DMS79 treated with DMSO at 0.1 percent for 48 hours (cell line): ENCODE data around the gene CLMN.
"Not testable (repeated sequence)": the region's sequence is repeated elsewhere in the genome, so short reads cannot be mapped to it uniquely, and the experiment has no call there.

Experiments
- DNase-seq: peaks from one replicate; lab custom pipeline; 2025; lab: John Stamatoyannopoulos, UW

The CLMN gene

DNA sequence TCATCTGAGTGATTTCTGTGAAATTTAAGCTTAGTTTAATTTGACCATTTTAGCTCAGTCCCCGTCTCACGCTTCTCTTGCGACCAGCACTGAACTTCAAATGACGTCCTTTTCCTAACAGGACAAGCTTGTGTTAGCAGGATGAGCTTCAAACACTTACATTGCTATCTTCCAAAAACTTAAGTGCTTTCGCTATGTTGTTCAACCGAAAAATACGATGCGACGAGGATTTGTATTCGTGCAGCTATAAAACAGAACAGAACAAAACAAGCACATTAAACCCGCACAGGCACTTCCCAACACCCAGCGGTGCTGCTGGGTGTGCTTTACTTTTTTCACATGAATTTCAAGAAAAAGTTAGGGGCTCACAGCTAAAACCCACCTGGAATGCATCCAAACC lies 98.2 kb downstream of the CLMN start:
- no peak for DNase-seq

DNA sequence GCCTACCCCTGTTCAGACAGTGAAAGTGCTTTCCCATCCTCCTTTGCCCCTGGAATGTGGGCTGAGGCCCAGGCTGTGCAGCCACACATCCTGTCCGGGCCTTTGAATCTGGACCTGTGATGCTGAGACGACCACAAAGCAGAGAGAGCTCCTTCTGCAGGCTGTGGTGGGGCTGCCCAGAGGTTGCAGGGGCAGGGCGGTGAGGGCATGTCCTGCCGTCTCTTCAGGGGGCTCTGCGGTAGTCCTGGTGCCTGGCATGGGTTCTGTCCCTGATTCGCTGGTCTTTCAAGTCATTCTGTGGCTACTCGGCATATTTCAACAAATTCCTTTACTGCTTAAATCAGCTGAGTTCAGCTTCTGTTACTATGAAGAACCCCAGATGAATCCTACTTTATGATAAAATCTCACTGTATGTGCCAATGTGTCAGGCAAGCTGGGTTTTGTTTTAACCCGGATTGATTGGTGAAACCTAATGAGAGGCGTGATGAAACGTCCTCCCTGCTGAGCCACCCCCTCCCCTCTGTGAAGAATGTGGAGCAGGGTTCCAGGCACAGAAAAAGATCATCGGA lies 99.0 kb downstream of the CLMN start:
- DNase-seq = no peak

DNA sequence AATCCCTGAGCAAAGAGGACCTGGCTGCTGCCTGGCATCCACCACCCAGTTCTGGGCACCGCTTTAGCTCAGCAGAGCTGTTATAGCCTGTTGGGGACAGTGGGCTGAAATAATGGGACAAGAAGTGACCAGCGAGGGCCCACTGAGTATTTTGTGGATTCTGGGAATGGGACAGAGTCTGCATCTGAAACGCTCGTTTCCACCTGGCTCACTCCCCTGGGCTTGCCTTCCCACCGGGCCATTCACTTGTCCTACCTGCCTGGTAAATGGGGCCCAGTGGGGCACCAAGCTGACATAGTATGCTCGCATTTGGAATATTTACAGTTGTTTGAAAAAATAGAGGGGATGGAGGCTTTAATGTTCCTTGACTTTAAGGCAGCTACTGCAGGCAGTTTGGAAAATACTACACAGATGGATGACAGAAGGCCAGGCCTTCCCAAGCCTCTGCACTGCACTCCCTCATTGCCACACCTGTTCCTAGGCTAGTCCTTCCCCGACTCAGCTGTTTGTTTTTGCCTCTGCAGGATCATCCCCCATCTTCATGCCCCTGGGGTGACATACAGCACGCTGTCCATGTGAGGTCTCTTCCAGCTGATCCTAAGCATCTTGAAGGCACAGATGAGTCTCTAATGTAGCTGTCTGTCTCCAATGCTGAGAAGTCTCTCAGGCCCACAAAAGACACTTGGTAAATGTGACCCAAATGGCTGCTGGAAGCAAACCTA lies 101.1 kb downstream of the CLMN start:
- DNase-seq = no peak

DNA sequence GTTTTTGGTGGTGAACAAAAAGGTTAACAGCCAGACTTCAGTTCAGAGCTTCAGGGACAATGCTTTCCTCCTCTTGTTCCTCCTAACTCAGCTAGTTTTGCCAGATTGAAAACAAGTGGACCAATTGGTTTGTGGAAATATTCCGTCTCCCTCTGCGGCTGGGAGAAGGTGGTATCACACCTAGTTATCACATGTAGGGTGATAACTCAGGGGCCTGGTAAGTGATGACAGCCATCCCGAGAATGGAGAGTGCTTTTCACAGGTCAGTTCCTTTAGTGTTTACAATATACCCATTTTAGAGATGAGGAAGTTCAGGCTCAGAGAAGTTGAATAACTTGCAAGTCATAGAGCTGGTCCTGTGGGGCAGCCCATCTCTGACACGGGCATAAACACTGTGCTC lies 101.7 kb downstream of the CLMN start:
- no peak for DNase-seq

DNA sequence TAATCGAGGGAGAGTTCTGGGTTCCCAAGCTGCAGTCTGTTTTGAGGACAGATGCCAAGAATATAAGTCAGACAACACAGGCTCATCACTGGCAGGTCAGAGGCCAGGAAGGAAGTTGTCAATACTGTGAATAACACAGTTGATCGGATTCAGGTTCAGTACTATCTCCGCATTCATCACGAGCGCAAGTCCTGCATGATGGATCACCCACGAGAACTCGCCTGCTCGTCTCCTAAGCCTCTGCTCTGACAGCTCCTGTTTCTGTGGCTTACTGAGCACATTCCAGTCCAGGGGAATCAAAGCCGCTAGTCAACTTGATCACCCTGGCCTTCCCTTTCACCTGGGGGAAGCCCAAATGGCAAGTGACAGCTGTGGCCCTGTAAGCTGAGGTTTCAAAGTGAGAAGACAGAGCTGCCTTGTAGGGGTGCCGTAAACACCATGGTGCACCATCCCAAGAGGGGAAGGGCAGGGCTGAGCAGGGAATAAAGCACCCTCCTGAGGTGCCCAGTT lies 102.3 kb downstream of the CLMN start:
- no peak for DNase-seq

DNA sequence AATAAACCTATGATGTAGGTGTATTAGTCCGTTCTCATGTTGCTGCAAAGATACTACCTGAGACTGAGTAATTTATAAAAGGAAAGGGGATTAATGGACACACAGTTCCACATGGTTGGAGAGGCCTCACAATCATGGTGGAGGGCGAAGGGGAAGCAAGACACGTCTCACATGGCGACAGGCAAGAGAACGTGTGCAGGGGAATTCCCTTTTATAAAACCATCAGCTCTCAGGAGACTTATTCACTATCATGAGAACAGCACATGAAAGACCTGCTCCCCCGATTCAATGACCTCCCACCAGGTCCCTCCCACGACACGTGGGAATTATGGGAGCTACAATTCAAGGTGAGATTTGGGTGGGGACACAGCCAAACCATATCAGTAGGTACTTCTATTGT lies 103.7 kb downstream of the CLMN start:
- no peak for DNase-seq

DNA sequence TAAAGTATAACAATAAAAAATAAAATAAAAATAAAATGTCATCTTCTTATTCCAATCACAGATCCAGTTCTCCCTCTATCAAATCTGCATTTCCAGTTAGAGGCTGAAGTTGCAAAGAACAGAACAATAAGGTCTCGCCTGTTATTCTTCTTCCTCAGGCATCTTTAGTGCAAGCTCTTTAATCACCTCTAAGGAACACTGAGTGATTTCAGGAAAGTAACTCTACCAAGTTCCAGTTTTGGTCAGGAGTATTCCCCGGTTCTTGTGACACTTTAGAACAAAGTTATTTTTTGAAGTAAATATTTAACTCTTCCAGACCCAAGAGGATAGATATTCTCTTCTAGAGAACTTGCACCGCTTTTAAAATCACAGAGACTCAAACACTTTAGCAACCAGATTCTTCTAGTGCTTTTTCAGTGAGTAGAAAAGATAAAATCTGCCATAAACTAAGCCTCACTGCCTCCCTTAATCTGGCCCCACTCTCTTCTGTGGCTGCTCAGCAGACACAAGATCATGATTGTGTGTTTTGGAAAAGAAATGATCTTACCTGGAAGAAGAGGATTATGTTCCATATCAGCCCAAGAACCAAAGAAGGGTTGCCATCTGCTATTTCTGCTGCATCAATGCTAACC lies 104.5 kb downstream of the CLMN start:
- no peak for DNase-seq

DNA sequence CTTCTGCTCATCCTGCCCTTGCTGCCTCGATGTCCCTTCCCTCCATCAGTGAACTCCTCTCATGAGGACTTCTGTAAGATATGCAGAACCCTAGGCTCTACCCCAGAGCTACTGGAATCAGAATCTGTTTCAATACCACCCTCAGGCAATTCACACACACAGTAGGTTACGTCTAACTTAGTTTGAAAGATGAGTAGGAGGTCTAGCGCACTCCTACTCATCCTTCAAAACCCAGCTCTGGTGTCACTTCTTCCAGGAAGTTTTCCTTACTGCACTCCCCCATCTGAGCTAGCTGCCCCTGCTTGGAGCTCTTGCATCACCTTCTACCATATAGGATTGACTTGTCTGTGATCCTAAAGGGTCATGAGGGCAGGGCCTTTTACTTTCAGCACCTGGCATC lies 105.9 kb downstream of the CLMN start:
- DNase-seq = no peak

DNA sequence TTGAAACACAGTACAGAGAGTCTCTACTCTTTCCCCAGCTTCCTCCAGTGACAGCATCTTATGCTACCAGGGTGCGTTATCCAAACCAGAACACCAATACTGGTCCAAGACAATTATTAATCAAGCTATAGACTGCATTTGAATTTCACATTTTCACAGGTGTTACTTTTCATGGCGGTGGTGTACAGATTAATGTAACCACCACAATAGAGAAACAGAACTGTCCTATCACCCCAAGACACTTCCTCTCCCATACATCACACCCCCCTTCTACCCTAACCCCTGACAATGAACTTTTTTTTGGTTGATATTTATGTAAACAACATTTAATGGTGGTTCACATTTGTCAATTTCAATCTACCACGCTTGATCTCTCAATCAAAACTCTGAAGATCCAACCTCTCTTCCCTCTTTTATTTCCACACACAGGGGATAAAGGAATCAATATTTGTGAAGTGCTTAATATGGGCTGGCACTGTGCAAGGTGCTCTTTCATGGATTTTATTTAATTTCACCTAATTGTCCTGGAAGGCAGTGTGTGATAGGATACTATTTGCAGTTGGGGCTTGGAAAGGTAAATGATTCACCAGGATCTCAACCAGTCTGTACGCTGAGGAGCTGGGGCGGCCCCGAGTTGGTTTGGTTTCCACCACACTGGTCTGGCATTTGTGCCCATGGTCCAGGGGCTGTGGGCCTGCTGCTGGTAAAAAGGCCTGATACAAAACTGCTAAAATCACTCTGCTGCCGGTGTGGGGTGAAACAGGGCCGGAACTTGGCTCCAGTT lies 107.8 kb downstream of the CLMN start:
- no peak for DNase-seq

DNA sequence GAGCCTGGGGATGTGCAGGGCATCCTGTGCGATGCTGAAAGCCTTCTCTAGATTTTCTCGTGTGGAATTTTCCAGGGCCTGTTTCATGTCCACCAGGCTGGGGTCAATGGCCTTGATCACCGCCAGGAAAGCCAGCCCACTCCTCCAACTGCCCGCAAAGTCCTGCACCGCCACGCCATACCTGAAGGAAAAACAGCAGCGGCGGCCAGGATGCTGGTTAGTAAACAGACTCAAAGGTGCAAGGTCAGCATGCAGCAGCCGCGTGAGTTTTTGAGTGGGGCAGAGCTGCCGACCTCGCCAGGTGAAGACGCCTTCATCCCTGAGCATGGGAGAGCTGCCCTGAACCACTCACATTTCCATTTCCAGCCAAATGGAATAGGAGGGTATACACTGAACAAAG lies 109.0 kb downstream of the CLMN start:
- no peak for DNase-seq

DNA sequence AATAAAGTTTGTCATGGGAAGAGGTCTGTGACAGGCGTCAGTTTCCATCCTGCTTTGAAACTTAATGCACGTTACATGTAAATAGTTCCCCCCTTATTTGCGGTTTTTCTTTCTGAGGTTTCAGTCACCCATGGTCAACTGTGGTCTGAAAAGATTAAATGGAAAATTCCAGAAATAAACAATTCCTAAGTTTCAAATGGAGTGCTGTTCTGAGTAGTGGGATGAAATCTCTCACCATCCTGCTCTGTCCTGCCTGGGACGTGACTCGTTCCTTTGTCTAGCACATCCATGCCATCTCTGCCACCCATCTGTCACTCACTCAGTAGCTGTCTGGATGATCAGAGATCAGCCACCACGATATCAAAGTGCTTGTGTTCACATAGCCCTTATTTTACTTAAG lies 111.1 kb downstream of the CLMN start:
- no peak for DNase-seq

DNA sequence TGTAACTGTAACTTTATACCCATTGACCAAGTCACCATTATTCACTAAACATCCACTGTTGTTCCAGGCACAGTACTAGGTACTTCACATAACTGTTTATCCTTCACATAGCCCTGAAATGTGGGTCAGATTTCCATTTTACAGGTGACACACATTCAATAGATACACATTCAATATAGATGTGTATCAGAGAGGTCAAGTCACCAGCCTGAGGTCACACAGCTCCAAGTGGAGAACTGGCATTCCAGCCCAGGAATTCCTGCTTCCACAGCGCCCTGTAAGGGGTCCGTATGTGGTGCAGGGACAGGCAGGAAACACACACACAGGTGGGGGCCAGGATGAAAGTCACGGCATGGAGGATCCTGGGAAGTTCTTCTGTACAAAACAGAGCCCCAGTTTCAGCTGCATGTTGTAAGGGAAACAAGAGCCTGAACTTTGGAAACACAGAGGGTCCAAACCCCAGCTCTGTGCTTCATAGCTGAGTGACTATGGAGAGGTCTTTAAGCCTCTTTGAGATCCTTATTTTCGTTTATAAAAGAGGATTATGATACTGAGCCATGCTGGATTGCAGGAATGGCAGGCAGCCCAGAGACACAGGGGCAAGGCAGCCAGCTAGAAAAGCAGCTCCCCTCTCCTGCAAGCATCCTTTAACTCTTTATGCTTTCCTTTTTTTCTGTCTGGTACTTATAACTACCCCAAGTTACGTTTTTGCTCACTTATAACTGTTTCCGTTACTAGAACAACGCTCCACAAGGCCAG lies 112.1 kb downstream of the CLMN start:
- peak; percentile 37 for DNase-seq

DNA sequence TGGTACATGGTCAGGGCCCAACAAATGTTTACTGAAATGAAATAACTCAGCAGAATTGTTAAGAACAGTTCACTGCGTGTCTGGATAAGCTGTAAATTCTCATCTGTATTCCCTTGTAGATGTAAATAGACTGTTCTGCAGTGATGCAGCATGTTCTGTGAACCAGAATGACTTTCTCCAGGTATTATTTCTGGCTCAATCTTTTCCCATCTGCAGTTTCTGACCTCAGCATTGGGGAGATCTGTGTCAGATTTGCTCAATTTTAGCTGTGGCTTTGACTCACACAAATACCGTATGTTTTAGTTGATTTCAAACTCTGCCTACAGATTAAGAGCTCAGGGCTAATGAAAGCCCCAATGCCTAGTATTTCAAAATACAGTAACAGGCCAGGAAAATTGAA lies 113.2 kb downstream of the CLMN start:
- DNase-seq = no peak

DNA sequence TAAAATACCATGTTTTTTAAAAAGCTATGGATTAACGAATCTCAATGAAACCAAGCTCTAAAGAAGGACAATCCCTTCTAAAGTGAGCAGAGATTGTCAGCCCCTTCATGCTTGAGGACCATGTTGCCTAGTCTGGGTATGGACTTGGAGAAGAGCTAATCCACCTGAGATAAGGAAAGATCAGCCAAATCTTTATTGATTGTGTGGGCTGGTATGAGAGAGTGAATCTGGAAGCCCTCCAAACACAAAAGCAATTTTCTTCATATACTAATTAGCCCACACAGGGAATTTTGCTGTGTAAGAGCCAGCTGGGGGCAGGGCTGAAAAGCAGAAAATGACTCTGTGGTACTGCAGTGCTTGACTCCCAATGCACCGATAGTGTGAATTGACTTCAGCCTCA lies 115.0 kb downstream of the CLMN start:
- peak; percentile 80 for DNase-seq

DNA sequence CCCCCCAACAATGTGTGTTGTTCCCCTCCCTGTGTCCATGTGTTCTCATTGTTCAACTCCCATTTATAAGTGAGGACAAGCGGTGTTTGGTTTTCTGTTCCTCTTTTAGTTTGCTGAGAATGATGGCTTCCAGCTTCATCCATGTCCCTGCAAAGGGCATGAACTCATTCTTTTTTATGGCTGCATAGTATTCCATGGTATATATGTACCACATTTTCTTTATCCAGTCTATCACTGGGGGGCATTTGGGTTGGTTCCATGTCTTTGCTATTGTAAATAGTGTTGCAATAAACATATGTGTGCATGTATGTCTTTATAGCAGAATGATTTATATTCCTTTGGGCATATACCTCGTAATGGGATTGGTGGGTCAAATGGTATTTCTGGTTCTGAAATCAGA lies 118.0 kb downstream of the CLMN start:
- not testable (repeated sequence) for DNase-seq

DNA sequence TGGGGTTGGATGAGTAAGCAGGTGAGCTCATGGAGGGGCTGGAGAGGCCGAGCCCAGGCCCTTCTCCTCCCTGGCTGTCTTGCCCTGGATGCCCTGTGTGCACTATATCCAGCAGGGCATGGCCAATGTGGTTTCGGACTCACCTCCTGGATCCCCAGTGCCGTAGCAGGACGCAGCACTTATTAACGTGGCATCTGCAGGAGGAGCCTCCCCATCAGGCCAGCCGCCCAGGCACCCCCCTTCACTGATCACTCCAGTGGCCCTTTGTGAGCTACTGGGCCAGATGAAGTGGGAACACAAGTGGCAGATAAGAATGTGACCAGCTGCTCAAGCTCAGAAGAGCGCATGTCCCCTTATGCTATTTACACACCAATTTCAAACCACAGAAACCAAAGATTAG lies 119.3 kb downstream of the CLMN start:
- DNase-seq = peak; percentile 100

DNA sequence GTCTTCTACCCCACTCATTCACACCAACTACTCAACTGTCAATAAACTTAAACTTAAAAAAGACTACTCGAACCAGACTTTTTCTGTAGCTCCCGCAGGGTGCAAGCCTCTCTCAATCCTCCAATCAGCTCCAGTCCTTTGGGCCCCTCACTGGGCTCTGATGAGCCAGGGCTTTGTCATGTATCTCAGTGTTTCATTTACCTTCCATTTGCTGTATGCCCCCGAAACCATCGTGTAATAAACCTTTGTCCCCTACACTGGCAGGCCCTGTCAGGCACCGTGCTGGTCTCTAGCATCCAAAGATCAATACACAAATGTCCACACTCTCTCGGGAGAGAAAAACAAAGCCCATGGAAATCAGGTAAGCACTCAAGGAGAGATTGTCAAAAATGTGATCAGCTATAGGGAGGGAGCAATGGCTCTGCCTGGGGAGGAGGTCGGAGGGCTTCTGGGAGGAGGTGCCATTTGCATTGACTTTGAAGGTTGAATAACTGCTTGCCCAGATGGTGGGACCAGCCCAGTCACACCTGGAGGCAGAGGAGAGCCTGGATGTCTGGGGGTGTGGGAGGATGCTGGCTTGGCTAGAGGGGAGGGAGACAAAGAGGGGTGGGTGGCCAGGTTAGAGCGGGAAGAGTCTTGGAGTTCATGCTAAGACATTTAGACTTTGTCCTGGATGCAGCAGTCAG lies 120.3 kb downstream of the CLMN start:
- no peak for DNase-seq

DNA sequence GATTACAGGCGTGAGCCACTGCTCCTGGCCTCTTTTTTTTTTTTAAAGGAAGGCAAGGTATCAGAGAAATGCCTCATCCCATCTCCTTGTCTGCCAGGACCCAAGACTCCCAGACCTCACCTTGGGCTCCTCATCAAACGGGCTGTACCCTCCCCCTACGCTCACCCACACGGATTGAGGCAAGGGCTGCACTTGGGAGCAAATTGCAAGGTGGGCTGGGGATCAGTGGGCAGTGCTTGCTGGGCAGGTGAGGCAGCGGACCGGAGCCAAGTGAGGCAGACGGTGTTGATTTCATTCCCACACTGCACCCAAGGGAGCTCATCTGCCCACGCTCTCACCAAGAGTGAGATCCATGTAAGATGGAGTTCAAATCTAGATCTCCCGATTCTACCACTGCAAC lies 121.4 kb downstream of the CLMN start:
- no peak for DNase-seq

DNA sequence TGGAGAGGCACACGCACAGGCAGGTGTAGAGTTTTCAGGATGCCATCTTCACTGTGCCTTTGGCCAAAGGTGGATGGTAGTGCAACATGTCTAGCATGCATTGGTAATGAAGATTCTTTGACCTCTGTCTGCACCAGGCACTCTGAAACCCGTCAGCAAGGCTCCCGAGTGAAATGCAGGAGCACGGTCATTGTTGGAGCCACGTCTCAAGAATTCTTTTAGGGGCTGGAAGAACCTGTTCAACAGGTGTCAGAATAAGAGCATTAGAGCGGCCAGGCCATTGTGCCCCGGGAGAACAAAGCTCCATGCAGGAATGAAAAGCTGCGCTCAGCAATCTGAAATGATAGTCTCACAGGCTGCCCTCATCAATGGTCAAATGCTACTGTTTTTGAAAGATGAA lies 122.2 kb downstream of the CLMN start:
- DNase-seq = peak; percentile 32

DNA sequence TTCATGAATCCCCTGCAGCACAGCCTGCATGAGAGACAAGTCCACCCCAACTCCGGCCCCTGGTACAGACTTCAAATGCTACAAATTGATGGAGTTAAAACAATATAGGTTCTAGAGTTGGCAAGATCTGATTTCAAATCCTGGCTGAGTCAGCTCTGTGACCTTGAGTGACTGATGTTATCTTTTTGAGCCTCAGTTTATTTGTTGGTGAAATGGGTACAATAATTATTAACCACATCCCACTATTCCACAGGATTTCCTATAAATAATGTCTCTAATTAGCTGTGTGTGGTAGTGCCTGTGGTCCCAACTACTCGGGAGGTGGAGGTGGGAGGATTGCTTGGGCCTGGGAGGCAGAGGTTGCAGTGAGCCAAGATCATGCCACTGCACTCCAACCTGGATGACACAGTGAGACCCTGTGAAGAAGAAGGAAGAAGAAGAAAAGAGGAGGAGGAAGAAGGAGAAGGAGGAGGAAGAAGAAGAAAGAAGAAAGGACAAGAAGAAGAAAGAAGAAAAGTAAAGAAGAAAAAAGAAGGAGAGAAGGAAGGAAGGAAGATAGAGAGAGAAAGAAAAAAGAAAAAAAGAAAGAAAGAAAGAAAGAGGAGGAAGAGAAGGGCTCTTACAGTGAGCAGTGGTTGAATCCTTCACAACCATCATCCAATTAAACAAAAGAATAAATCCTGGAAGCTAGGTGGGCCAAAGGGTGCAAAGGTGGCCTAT lies 122.7 kb downstream of the CLMN start:
- DNase-seq = no peak

DNA sequence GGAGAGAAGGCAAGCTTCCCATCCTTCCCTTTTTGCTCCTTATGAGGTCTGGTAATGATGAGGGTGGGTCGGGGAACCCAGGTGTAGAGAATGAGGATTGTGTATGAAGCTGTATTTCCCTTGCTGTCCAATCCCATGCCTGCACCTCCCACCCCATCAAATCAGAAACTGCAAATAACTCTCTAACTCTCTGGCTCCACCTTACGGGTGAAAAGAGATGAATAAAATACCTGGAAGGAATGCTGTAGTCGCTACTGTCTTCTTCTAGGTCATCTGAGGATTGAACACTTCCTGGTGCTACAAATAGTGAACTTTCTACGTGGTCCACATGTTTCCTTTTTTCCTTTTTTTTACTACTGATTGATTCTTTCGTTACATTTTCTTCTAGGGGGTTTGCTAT lies 123.4 kb downstream of the CLMN start:
- DNase-seq = no peak
